ENCODE measurements around the gene ZNF506.
"Not testable (repeated sequence)": the region's sequence is repeated elsewhere in the genome, so short reads cannot be mapped to it uniquely, and the experiment has no call there.

ZNF506 gene

GRCh38 chr19:19821366-19821951 is at the start of gene ZNF506:
ZNF506 (minus strand) TSS chr19:19821750; CDS start chr19:19821603, 147 bp downstream.
- DNase-seq = peak; percentile 97

DNA sequence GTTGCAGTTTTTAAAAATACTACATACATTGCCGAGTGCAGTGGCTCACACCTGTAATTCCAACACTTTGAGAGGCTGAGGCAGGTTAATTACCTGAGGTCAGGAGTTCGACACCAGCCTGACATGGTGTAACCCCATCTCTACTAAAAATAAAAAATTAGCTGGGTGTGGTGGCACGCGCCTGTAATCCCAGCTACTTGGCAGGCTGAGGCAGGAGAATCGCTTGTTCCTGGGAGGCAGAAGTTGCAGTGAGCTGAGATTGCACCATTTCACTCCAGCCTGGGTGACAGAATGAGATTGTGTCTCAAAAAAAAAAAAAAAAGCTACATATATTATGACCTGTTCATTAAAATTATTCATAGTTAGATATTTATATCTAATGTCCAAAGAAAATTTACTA is 48.5 kb upstream of the ZNF506 start:
- DNase-seq = not testable (repeated sequence)

GRCh38 chr19:19866611-19867248 is 45.2 kb upstream of the ZNF506 start:
- peak; percentile 48 to 49 for DNase-seq

GRCh38 chr19:19865750-19866610 is 44.4 kb upstream of the ZNF506 start, which contains the start of gene ZNF253:
ZNF253 (plus strand) TSS chr19:19865882; CDS start chr19:19865997, 115 bp downstream.
- peak; percentile 96 for DNase-seq

DNA sequence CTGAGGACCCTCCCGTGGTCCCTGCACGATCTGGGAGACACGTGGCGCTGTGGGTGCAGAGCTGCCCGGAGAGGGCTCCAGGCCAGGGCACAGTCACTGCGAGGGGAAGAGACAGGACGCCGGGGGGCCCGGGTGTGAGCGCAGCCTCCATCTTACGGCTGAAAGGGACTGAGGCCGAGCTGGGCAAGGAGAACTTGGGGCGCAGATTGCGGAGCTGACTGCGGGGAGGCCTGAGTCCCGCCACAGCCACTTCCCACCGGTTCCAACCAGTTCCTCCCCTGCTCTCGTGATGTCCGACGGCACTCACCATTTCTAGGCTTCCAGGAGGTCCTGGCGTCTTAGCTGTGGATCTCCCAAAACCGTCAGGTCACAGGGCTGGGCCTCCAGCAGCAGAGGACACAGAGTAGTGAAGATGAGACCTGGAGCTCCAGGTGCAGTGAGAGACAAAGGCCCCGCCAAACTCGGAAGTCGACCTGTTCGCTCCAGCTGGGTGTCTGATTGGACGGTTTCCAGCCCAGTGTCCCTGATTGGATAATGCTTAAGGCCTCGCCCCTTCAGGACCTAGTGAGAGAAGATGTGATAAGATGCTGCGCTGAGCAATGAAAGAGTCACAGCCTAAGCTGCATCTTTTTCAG is 39.3 kb upstream of the ZNF506 start:
- DNase-seq = peak in 1 of 2 donors; percentile 48

GRCh38 chr19:19858751-19859150 is 37.2 kb upstream of the ZNF506 start:
- DNase-seq = no peak

- DNase-seq = not testable (repeated sequence)
Observed at GRCh38 chr19:19851740-19852139, 30.2 kb upstream of the ZNF506 start.

GRCh38 chr19:19849056-19849455 is 27.5 kb upstream of the ZNF506 start:
- DNase-seq = no peak

- DNase-seq = no peak
Observed at GRCh38 chr19:19847781-19848180, 26.2 kb upstream of the ZNF506 start.

- no peak for DNase-seq
Observed at GRCh38 chr19:19835560-19836038, 14.0 kb upstream of the ZNF506 start.

GRCh38 chr19:19826875-19827274 is 5.3 kb upstream of the ZNF506 start:
- no peak for DNase-seq

DNA sequence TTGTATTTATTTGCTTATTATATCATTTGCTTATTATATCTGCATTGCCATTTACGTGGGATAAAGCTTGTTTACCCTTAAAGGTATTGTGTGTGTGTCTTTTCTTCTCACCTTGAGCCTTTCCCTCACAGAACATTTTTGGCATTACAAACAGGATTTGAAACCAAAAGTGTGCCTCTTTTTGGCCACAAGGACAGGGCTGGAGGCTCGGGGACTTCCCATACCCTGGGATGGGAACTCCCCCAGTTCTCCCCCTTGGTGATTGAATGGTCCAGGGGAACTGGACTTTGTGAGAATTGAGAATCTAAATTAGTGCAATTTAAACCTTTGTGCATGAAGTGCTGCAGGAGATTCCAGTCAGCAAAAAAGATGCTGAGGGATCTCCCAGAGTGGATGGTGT is 2.4 kb upstream of the ZNF506 start:
- no peak for DNase-seq

DNA sequence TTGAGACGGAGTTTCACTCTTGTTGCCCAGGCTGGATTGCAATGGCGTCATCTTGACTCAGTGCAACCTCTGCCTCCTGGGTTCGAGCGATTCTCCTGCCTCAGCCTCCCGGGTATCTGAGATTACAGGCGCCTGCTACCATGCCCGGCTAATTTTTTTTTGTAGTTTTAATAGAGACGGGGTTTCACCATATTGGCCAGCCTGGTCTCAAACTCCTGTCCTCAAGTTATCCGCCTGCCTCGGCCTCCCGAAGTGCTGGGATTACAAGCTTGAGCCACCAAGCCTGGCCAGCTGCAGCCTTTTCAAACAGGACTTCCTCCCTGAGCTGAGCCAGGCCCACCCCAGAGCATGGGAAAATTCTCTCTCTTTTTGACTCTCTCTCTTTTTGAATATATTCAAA is 426 bp upstream of the ZNF506 start:
- peak; percentile 19 to 28 for DNase-seq

DNA sequence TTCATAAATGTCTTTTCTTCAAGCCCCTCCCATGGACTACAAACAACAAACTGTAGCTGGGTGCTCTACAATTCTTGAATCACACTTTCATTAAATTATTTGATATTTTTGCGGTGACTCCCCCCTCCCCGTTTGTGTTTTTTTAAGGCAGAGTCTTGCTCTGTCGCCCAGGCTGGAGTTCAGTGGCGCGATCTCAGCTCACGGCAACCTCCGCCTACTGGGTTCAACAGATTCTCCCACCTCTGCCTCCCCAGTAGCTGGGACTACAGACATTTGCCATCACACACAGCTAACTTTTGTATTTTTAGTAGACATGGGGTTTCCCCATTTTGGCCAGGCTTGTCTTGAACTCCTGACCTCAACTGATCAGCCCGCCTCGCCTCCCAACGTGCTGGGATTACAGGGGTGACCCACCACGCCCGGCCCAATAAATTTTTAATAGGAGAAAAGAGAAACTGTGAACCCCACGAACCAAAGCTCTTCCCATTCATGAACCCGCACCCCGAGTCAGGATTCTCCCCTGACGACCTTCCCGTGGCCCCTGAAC is 703 bp downstream of the ZNF506 start:
- no peak for DNase-seq

- DNase-seq = peak; percentile 35 to 49
Observed at GRCh38 chr19:19817357-19817756, 4.2 kb downstream of the ZNF506 start.

- no peak for DNase-seq
Observed at GRCh38 chr19:19816679-19817078, 4.9 kb downstream of the ZNF506 start.

- DNase-seq = not testable (repeated sequence)
Observed at GRCh38 chr19:19811999-19812398, 9.6 kb downstream of the ZNF506 start.

- DNase-seq = no peak
Observed at GRCh38 chr19:19805480-19805879, 16.1 kb downstream of the ZNF506 start.

DNA sequence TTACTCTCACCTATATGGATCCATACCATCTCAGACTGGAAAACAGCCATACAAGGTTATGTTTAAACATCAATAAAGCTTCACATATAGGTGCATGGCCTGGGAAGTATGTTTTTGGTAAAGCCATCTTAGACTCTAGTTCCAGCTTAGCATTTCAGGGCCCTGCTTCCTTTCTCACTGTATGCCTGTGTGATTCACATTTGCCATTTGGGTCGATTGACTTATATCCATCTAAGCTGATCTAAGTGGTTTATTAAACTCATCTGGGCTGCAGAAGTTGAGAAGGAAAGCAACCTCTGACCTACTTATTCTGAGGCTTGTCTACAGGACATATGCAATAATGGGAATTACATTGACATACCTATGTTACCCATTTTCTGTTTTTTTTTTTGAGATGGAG is 33.5 kb downstream of the ZNF506 start:
- no peak for DNase-seq

GRCh38 chr19:19785476-19785875 is 36.1 kb downstream of the ZNF506 start:
- not testable (repeated sequence) for DNase-seq

GRCh38 chr19:19782783-19783182 is 38.8 kb downstream of the ZNF506 start:
- DNase-seq = peak; percentile 52 to 64

- not testable (repeated sequence) for DNase-seq
Observed at GRCh38 chr19:19781791-19782190, 39.8 kb downstream of the ZNF506 start.

DNA sequence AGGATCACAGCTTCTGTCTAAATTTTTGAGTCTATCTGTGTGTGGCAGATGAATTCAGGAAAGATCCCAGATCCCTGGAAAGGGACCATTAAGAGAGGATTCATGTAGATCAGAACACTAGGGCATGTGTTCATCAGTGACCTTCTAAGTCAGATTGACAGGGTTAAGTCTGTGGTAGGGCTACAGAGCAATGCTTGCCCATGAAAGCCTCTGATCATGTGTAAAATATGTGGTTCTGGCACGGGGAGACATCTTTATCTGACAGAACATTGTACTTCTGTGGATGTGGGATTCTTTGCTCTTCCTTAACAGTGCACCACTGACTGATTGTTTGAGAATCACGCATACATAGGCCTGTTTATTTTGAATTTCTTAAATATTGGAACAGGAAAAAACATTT is 42.9 kb downstream of the ZNF506 start:
- no peak for DNase-seq
